ENCODE measurements around the gene GPR143.
"Not testable (repeated sequence)": the region's sequence is repeated elsewhere in the genome, so short reads cannot be mapped to it uniquely, and the experiment has no call there.

Gene GPR143

GRCh38 chrX:9768321-9768839 is 2.7 kb upstream of the GPR143 start:
- DNase-seq (ENCODE audit: low read depth in 2 of 2, low spot score in 1 of 2), result not testable (repeated sequence)

GRCh38 chrX:9767375-9767774 is 1.7 kb upstream of the GPR143 start:
- no peak for DNase-seq (ENCODE audit: low read depth in 2 of 2, low spot score in 1 of 2)

- no peak for DNase-seq (ENCODE audit: low read depth in 2 of 2, low spot score in 1 of 2)
Observed at GRCh38 chrX:9765072-9765736, 443 bp downstream of the GPR143 start.

- no peak for DNase-seq (ENCODE audit: low read depth in 2 of 2, low spot score in 1 of 2)
Observed at GRCh38 chrX:9759337-9759736, 6.3 kb downstream of the GPR143 start.

GRCh38 chrX:9758021-9758638 is 7.5 kb downstream of the GPR143 start:
- DNase-seq (ENCODE audit: low read depth in 2 of 2, low spot score in 1 of 2), result no peak

GRCh38 chrX:9757366-9757765 is 8.3 kb downstream of the GPR143 start:
- no peak for DNase-seq (ENCODE audit: low read depth in 2 of 2, low spot score in 1 of 2)

GRCh38 chrX:9749146-9749692 is 16.4 kb downstream of the GPR143 start:
- no peak for DNase-seq (ENCODE audit: low read depth in 2 of 2, low spot score in 1 of 2)

- DNase-seq (ENCODE audit: low read depth in 2 of 2, low spot score in 1 of 2), result no peak
Observed at GRCh38 chrX:9747644-9748043, 18.0 kb downstream of the GPR143 start.

GRCh38 chrX:9746148-9746888 is 19.3 kb downstream of the GPR143 start:
- no peak for DNase-seq (ENCODE audit: low read depth in 2 of 2, low spot score in 1 of 2)

GRCh38 chrX:9745417-9746115 is 20.1 kb downstream of the GPR143 start:
- DNase-seq (ENCODE audit: low read depth in 2 of 2, low spot score in 1 of 2), result no peak

- no peak for DNase-seq (ENCODE audit: low read depth in 2 of 2, low spot score in 1 of 2)
Observed at GRCh38 chrX:9739130-9739529, 26.5 kb downstream of the GPR143 start.

- no peak for DNase-seq (ENCODE audit: low read depth in 2 of 2, low spot score in 1 of 2)
Observed at GRCh38 chrX:9738151-9738550, 27.5 kb downstream of the GPR143 start.

GRCh38 chrX:9737363-9737762 is 28.3 kb downstream of the GPR143 start:
- no peak for DNase-seq (ENCODE audit: low read depth in 2 of 2, low spot score in 1 of 2)

- no peak for DNase-seq (ENCODE audit: low read depth in 2 of 2, low spot score in 1 of 2)
Observed at GRCh38 chrX:9730752-9731151, 34.9 kb downstream of the GPR143 start.

GRCh38 chrX:9730078-9730477 is 35.6 kb downstream of the GPR143 start:
- DNase-seq (ENCODE audit: low read depth in 2 of 2, low spot score in 1 of 2), result no peak

- no peak for DNase-seq (ENCODE audit: low read depth in 2 of 2, low spot score in 1 of 2)
Observed at GRCh38 chrX:9729171-9729885, 36.3 kb downstream of the GPR143 start.

- no peak for DNase-seq (ENCODE audit: low read depth in 2 of 2, low spot score in 1 of 2)
Observed at GRCh38 chrX:9728261-9728660, 37.4 kb downstream of the GPR143 start.

GRCh38 chrX:9724711-9725110 is 40.9 kb downstream of the GPR143 start:
- DNase-seq (ENCODE audit: low read depth in 2 of 2, low spot score in 1 of 2), result no peak

GRCh38 chrX:9717376-9717775 is 48.3 kb downstream of the GPR143 start:
- no peak for DNase-seq (ENCODE audit: low read depth in 2 of 2, low spot score in 1 of 2)

- DNase-seq (ENCODE audit: low read depth in 2 of 2, low spot score in 1 of 2), result no peak
Observed at GRCh38 chrX:9710332-9710731, 55.3 kb downstream of the GPR143 start.

All from stimulated activated CD8-positive, alpha-beta memory T cell treated with anti-CD3 and anti-CD28 coated beads, Interleukin-4, amount 100 ng/mL, for 1 hour (primary cell).